GM20000 (cell line): Measurements from ENCODE around the gene MYO3B.
"Not testable (repeated sequence)": the region's sequence is repeated elsewhere in the genome, so short reads cannot be mapped to it uniquely, and the experiment has no call there.

Experiments
- DNase-seq: peaks from one replicate; pipeline ENCODE4 v3.0.0; 2012; ENCODE audit warnings: low spot score
- CTCF ChIP-seq: IDR thresholded peaks from 2 replicates; pipeline ENCODE4 v1.5.1; 2012; ENCODE audit warnings: mild to moderate bottlenecking, control low read depth; ENCODE audit errors: extremely low read depth, missing control alignments

MYO3B gene

DNA sequence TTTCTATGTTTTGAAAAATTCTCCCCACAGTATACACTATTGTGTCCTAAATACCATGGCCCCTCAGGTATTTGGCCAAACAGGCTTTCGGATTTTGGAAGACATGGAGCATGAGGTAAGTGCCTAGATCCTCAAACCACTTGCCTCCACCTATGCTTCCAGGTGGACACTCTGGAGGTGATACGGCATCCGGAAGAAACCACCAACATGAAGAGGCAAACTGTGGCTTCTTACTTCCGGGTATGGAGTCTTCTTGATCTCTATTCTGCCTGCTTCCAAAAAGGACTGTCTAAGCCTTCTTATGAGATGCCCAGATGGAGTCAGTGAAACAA lies 285.2 kb downstream of the MYO3B start:
- no peak for TF ChIP-seq CTCF
- DNase-seq, result no peak

GRCh38 chr2:170464268-170464667 lies 286.3 kb downstream of the MYO3B start:
- TF ChIP-seq CTCF, result no peak
- DNase-seq, result no peak

DNA sequence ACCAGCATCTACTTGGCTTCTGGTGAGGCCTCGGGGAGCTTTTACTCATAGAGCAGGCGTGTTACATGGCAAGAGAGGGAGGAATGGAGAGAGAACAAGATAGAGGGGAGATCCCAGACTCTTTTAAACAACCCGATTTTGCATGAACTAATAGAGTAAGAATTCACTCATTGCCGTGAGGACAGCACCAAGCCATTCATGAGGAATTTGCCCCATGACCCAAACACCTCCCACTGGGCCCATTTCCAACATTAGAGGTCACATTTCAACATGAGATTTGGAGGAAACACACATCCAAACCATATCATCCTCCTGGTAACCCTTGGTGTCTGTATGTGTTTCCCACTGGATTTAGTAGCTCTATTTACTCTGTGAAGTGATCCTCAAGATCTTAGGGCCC lies 287.3 kb downstream of the MYO3B start:
- no peak for DNase-seq
- TF ChIP-seq CTCF, result no peak

GRCh38 chr2:170466632-170467031 lies 288.7 kb downstream of the MYO3B start:
- TF ChIP-seq CTCF, result no peak
- no peak for DNase-seq

DNA sequence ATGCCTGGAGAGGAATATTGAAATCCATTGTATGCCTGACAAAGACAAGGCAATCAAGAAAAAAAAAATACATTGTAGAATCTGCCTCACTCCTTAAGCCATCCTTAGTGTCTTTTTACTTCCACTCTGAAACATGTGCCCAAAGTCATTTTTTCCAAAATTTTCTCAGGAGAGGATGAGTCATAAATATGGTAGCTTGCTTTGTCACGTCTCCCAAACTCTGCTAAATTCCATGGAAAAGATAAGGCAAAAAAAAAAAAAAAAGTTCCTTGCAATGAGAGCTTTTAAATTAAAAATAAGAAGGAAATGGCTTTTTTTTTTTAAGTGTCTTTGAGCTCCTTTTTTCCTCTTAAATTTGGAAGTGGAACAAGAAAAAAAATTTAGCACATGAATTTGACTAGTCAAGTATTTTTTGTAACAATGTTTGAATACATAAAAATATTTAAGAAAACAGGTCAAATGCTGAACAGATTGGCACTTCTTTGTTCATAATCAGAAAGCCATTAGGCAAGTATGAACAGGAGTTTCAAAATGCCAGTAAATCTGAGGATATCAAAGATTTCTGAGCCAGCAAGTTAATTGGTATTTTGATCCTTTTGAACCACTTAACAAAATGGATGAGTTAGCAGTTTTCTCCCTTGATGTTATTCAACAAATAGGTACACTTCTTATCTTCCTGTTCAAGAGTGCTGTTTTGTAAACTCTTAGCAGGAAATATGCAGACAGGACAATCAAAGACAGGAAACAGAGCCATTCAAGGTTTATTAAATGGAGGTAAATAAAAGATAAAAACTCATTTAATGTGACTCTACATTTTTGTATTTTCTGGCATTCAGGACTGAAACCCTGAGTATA lies 289.8 kb downstream of the MYO3B start:
- TF ChIP-seq CTCF, result no peak
- no peak for DNase-seq

GRCh38 chr2:170468557-170468956 lies 290.6 kb downstream of the MYO3B start:
- TF ChIP-seq CTCF, result no peak
- no peak for DNase-seq

DNA sequence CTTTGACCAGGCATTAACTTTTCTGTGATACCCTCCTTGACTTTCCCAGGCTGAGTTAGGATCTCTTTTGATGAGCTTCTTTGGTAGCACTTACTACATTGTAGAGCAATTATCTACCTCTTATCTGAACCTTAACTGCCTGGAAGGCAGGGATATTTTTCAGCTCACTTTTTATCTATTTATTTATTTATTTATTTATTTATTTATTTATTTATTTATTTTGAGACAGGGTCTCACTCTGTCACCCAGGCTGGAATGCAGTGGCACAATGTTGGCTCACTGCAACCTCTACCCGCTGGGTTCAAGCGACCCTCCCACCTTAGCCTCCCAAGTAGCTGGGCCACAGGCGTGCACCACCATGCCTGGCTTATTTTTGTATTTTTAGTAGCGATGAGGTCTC lies 294.6 kb downstream of the MYO3B start:
- not testable (repeated sequence) for DNase-seq

DNA sequence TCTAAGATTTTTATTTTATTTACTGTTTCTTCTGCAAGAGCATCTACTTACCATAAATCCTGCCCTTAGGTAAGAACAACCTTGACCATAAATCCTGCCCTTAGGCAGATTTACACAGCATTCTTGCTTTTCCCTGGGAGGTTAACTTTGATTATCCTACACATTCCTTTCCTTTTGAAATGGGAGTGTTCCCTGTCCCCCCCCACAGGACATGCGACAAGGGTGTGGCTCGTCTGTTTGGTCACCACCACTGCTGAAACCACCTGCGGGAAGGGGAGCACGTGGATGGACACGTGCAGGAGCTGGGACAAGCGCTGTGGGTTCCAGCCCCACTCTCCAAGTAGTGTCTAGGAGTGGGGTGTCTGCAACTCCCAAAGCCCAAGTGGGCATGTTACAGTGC lies 297.9 kb downstream of the MYO3B start:
- no peak for TF ChIP-seq CTCF
- DNase-seq, result no peak
